DND-41 (cell line): ENCODE measurements around the gene KRT34.

Experiments used
- EZH2 ChIP-seq: IDR thresholded peaks from 3 replicates; pipeline ENCODE4 v1.6.1; 2012; ENCODE audit warnings: borderline replicate concordance, low read depth, mild to moderate bottlenecking, moderate library complexity, low read length, inconsistent platforms; ENCODE audit not compliant: severe bottlenecking
- TF ChIP-seq, protein P1 (sequence below): IDR thresholded peaks from 2 replicates; pipeline ENCODE4 v1.5.1; 2012; ENCODE audit warnings: borderline replicate concordance, low read length, moderate library complexity, mild to moderate bottlenecking; ENCODE audit not compliant: poor library complexity, severe bottlenecking; ENCODE audit errors: extremely low read depth

DNA sequence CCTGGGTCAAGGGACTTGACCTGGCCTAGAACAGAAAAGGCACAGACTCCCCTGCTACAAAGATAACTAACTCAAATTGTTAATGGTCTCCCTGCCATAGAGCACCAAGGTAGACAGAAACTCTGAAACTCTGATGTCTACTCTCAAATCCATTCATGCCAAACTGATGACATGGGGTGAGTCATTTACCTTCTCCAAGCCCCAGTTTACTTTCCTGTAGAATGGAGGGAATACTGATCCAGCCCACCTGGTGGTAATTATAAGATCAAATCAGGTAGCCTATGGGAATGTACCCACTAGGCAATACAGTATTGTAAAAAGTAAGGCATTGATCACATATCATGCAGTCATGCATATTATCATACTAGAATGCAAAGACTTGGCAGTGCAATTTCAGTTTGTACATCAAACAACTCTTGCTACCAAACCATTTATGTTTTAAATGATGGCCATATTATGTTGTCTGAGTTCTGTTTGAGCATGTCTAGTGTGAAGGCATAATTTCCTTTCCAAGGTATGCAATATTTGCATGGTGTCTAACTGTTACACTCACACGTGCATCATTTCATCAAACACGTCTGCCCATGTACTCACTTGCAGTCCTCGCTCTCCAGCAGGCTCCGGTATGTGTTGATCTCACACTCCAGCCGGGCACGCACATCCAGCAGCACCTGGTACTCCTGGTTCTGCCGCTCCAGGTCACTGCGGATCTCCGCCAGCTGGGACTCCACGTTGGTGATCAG is 12.3 kb upstream of the KRT34 start:
- TF ChIP-seq, protein P1, sequence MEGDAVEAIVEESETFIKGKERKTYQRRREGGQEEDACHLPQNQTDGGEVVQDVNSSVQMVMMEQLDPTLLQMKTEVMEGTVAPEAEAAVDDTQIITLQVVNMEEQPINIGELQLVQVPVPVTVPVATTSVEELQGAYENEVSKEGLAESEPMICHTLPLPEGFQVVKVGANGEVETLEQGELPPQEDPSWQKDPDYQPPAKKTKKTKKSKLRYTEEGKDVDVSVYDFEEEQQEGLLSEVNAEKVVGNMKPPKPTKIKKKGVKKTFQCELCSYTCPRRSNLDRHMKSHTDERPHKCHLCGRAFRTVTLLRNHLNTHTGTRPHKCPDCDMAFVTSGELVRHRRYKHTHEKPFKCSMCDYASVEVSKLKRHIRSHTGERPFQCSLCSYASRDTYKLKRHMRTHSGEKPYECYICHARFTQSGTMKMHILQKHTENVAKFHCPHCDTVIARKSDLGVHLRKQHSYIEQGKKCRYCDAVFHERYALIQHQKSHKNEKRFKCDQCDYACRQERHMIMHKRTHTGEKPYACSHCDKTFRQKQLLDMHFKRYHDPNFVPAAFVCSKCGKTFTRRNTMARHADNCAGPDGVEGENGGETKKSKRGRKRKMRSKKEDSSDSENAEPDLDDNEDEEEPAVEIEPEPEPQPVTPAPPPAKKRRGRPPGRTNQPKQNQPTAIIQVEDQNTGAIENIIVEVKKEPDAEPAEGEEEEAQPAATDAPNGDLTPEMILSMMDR = no peak
- no peak for TF ChIP-seq EZH2
